ENCODE data around the gene KLHL42.
"Not testable (repeated sequence)": the region's sequence is repeated elsewhere in the genome, so short reads cannot be mapped to it uniquely, and the experiment has no call there.

The KLHL42 gene

GRCh38 chr12:27841392-27841882 is 61.4 kb downstream of the KLHL42 start:
- DNase-seq = no peak

GRCh38 chr12:27843714-27844245 is 63.7 kb downstream of the KLHL42 start:
- DNase-seq = no peak
- in situ Hi-C loops (cut with HindIII; ENCODE audit: low pct_ligation_motif_present, low pct_unique_long_range_greater_than_20kb, low sequenced_read_pairs) = no loop called here

More at GRCh38 chr12:27841392-27841882, 61.4 kb downstream of the KLHL42 start:
- in situ Hi-C loops (cut with HindIII; ENCODE audit: low pct_ligation_motif_present, low pct_unique_long_range_greater_than_20kb, low sequenced_read_pairs) = no loop called here

- no peak for DNase-seq
- in situ Hi-C loops (cut with HindIII; ENCODE audit: low pct_ligation_motif_present, low pct_unique_long_range_greater_than_20kb, low sequenced_read_pairs) = no loop called here
Measured at GRCh38 chr12:27844366-27845090, 64.5 kb downstream of the KLHL42 start.

GRCh38 chr12:27845187-27845586 is 65.2 kb downstream of the KLHL42 start:
- no peak for DNase-seq
- in situ Hi-C loops (cut with HindIII; ENCODE audit: low pct_ligation_motif_present, low pct_unique_long_range_greater_than_20kb, low sequenced_read_pairs) = no loop called here

- DNase-seq; in situ Hi-C loops (cut with HindIII; ENCODE audit: low pct_ligation_motif_present, low pct_unique_long_range_greater_than_20kb, low sequenced_read_pairs): not testable (repeated sequence)
Measured at GRCh38 chr12:27845706-27846105, 65.7 kb downstream of the KLHL42 start.

GRCh38 chr12:27847293-27847692 is 67.3 kb downstream of the KLHL42 start:
- in situ Hi-C loops (cut with HindIII; ENCODE audit: low pct_ligation_motif_present, low pct_unique_long_range_greater_than_20kb, low sequenced_read_pairs); DNase-seq: not testable (repeated sequence)

GRCh38 chr12:27851311-27851710 is 71.3 kb downstream of the KLHL42 start:
- in situ Hi-C loops (cut with HindIII; ENCODE audit: low pct_ligation_motif_present, low pct_unique_long_range_greater_than_20kb, low sequenced_read_pairs) = no loop called here
- DNase-seq = no peak

- no peak for DNase-seq
- in situ Hi-C loops (cut with HindIII; ENCODE audit: low pct_ligation_motif_present, low pct_unique_long_range_greater_than_20kb, low sequenced_read_pairs) = no loop called here
Measured at GRCh38 chr12:27852117-27852516, 72.1 kb downstream of the KLHL42 start.
